ENCODE measurements around the gene BANK1. TPM values are rescaled to one million over a fixed set of nuclear protein-coding genes. Genes with fewer than 3 reads are reported as not detected.

BANK1 gene
- total RNA-seq, result 1 to 10 TPM in 1 of 3 donors, under 1 TPM in 2; 0.23 to 1.7 (median 0.24) TPM

DNA sequence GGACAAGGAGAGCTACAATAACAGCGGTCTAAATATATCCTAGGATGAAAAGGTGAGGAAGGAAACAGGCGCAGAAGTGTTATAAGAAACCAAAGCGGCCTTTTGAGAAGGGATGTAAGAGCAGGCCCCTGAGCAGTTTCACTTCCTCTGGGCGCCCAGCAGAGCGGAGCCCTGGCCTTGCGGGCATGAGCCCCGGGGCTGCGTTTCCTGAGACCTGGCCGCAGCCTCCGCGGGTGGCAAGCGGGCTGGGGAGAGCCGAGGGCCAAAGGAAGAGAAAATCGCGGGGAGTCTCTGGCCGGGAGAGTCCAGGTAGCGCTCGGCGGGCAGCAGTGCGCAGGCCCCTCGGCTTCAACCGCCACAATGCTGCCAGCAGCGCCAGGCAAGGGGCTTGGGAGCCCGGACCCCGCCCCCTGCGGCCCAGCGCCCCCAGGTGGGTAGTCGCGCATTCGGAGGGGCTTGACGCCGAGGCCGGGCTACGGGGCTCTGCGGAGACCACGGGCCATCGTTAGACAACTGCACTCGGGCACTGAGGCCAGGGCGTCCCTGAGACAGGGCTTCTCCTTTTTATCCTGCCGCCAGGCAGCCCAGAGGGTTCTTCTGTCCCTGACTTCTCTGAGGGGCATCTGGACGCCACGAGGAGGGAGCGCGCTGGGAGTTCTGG is at the start of gene BANK1:
TSS of gene BANK1 (plus strand) at position 210 of the 661 bp plus-strand sequence. CDS start at position 361, 151 bp downstream.
- Mint-ChIP-seq H3K4me3 (peak within 1 kb of the TSS; percentile 65), H3K36me3 (ENCODE audit: insufficient read depth) (no peaks in the 10 kb centered on the region), H3K9me3 (peaks cover 4% of the 10 kb centered on the region), H3K4me1 (ENCODE audit: low read depth) (peaks cover 7% of the 10 kb centered on the region), H3K27me3 (ENCODE audit: low read depth) (peaks cover 24% of the 10 kb centered on the region)
- ATAC-seq (peak; percentile 67 to 81), DNase-seq (peak; percentile 13)

- no peak for ATAC-seq
- no peaks in the 10 kb centered on the region for H3K9me3 Mint-ChIP-seq
- H3K27me3 Mint-ChIP-seq (ENCODE audit: low read depth), result peaks cover 2% of the 10 kb centered on the region
Observed at GRCh38 chr4:101753721-101754120, 36.8 kb upstream of the BANK1 start.

GRCh38 chr4:101756181-101756580 is 34.3 kb upstream of the BANK1 start:
- Mint-ChIP-seq H3K4me3 (no peak overlapping the region), H3K4me1 (ENCODE audit: low read depth) (peaks cover 2% of the 10 kb centered on the region), H3K9me3 (no peaks in the 10 kb centered on the region), H3K27me3 (ENCODE audit: low read depth) (peaks cover 2% of the 10 kb centered on the region), H3K36me3 (ENCODE audit: insufficient read depth) (no peaks in the 10 kb centered on the region)
- no peak for DNase-seq
- ATAC-seq, result no peak

More at GRCh38 chr4:101753721-101754120, 36.8 kb upstream of the BANK1 start:
- Mint-ChIP-seq H3K36me3 (ENCODE audit: insufficient read depth) (no peaks in the 10 kb centered on the region), H3K4me1 (ENCODE audit: low read depth) (peaks cover 2% of the 10 kb centered on the region), H3K4me3 (no peak overlapping the region)
- no peak for DNase-seq

- Mint-ChIP-seq H3K4me3 (no peak overlapping the region), H3K4me1 (ENCODE audit: low read depth) (no peaks in the 10 kb centered on the region), H3K36me3 (ENCODE audit: insufficient read depth) (no peaks in the 10 kb centered on the region), H3K9me3 (peaks cover 1% of the 10 kb centered on the region), H3K27me3 (ENCODE audit: low read depth) (no peaks in the 10 kb centered on the region)
- no peak for ATAC-seq
- no peak for DNase-seq
Observed at GRCh38 chr4:101761405-101761804, 29.1 kb upstream of the BANK1 start.

- no peak overlapping the region for H3K4me3 Mint-ChIP-seq
- DNase-seq, result no peak
- no peaks in the 10 kb centered on the region for H3K27me3 Mint-ChIP-seq (ENCODE audit: low read depth)
- no peak for ATAC-seq
- H3K36me3 Mint-ChIP-seq (ENCODE audit: insufficient read depth), result no peaks in the 10 kb centered on the region
- H3K9me3 Mint-ChIP-seq, result peaks cover 7% of the 10 kb centered on the region
- no peaks in the 10 kb centered on the region for H3K4me1 Mint-ChIP-seq (ENCODE audit: low read depth)
Observed at GRCh38 chr4:101762025-101762424, 28.5 kb upstream of the BANK1 start.

- DNase-seq (no peak), ATAC-seq (no peak)
- Mint-ChIP-seq H3K36me3 (ENCODE audit: insufficient read depth) (no peaks in the 10 kb centered on the region), H3K4me1 (ENCODE audit: low read depth) (no peaks in the 10 kb centered on the region), H3K27me3 (ENCODE audit: low read depth) (no peaks in the 10 kb centered on the region), H3K4me3 (no peak overlapping the region), H3K9me3 (peaks cover 10% of the 10 kb centered on the region)
Observed at GRCh38 chr4:101762534-101762933, 28.0 kb upstream of the BANK1 start.

- Mint-ChIP-seq H3K4me3 (no peak overlapping the region), H3K4me1 (ENCODE audit: low read depth) (no peaks in the 10 kb centered on the region), H3K36me3 (ENCODE audit: insufficient read depth) (no peaks in the 10 kb centered on the region), H3K27me3 (ENCODE audit: low read depth) (no peaks in the 10 kb centered on the region), H3K9me3 (peaks cover 10% of the 10 kb centered on the region)
- DNase-seq, result no peak
- ATAC-seq, result no peak
Observed at GRCh38 chr4:101763576-101763975, 27.0 kb upstream of the BANK1 start.

GRCh38 chr4:101774807-101775206 is 15.7 kb upstream of the BANK1 start:
- no peak for ATAC-seq
- no peak overlapping the region for H3K4me3 Mint-ChIP-seq
- DNase-seq, result no peak
- H3K27me3 Mint-ChIP-seq (ENCODE audit: low read depth), result peaks cover 8% of the 10 kb centered on the region
- no peaks in the 10 kb centered on the region for H3K4me1 Mint-ChIP-seq (ENCODE audit: low read depth)
- H3K36me3 Mint-ChIP-seq (ENCODE audit: insufficient read depth), result no peaks in the 10 kb centered on the region
- H3K9me3 Mint-ChIP-seq, result peaks cover 14% of the 10 kb centered on the region

GRCh38 chr4:101777431-101777830 is 13.1 kb upstream of the BANK1 start:
- H3K9me3 Mint-ChIP-seq, result peaks cover under 1% of the 10 kb centered on the region
- ATAC-seq, result no peak
- H3K27me3 Mint-ChIP-seq (ENCODE audit: low read depth), result peaks cover 2% of the 10 kb centered on the region
- H3K4me1 Mint-ChIP-seq (ENCODE audit: low read depth), result no peaks in the 10 kb centered on the region
- no peaks in the 10 kb centered on the region for H3K36me3 Mint-ChIP-seq (ENCODE audit: insufficient read depth)
- H3K4me3 Mint-ChIP-seq, result no peak overlapping the region
- no peak for DNase-seq

GRCh38 chr4:101780284-101780683 is 10.2 kb upstream of the BANK1 start:
- Mint-ChIP-seq H3K9me3 (no peaks in the 10 kb centered on the region), H3K4me1 (ENCODE audit: low read depth) (no peaks in the 10 kb centered on the region), H3K27me3 (ENCODE audit: low read depth) (peaks cover 5% of the 10 kb centered on the region), H3K4me3 (no peak overlapping the region), H3K36me3 (ENCODE audit: insufficient read depth) (no peaks in the 10 kb centered on the region)
- no peak for DNase-seq
- no peak for ATAC-seq

DNA sequence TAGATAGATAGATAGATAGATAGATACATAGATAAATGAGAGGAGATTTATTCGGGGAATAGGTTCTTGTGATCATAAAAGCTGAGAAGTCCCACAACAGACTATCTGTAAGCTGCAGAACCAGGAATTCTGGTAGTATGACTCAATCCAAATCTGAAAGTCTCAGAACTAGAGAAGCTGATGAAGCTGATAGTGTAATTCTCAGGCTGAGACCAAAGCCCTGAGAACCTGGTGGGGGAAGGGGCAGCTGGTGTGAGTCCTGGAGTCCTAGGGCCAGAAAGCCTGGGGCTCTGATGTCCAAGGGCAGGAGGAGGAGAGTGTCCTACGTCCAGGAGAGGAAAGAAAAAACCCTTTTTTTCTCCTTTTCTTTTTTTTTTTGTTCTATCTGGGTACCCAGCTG is 8.0 kb upstream of the BANK1 start:
- Mint-ChIP-seq H3K4me1 (ENCODE audit: low read depth) (no peaks in the 10 kb centered on the region), H3K36me3 (ENCODE audit: insufficient read depth) (no peaks in the 10 kb centered on the region), H3K9me3 (peaks cover 4% of the 10 kb centered on the region), H3K4me3 (no peak overlapping the region), H3K27me3 (ENCODE audit: low read depth) (peaks cover 10% of the 10 kb centered on the region)
- ATAC-seq (no peak), DNase-seq (no peak)

GRCh38 chr4:101784957-101785356 is 5.6 kb upstream of the BANK1 start:
- Mint-ChIP-seq H3K36me3 (ENCODE audit: insufficient read depth) (no peaks in the 10 kb centered on the region), H3K4me3 (no peak overlapping the region)

DNA sequence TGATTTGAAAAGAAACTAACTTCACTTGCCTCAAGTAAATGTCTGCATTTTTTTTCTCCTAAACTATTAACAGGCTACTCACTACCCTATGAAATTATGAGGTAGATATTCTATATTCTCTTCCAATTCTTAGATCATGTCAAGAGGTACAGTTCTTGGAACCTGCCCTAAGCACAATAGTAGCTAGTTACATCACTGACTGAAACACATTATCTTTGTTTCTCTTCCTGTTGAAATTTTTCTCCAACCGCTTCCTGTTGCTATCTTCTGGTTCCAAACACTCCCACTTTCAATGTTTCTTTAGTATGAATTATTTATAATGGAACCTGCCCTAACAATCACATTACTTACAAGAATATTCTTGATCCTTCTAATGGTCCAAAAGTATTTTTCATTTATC is 5.0 kb upstream of the BANK1 start:
- no peak for DNase-seq
- Mint-ChIP-seq H3K27me3 (ENCODE audit: low read depth) (peaks cover 13% of the 10 kb centered on the region), H3K36me3 (ENCODE audit: insufficient read depth) (no peaks in the 10 kb centered on the region), H3K4me1 (ENCODE audit: low read depth) (peaks cover 3% of the 10 kb centered on the region), H3K4me3 (no peak overlapping the region), H3K9me3 (peaks cover 4% of the 10 kb centered on the region)
- no peak for ATAC-seq

More at GRCh38 chr4:101784957-101785356, 5.6 kb upstream of the BANK1 start:
- Mint-ChIP-seq H3K27me3 (ENCODE audit: low read depth) (peaks cover 10% of the 10 kb centered on the region), H3K9me3 (peaks cover 4% of the 10 kb centered on the region), H3K4me1 (ENCODE audit: low read depth) (no peaks in the 10 kb centered on the region)
- no peak for ATAC-seq
- no peak for DNase-seq

DNA sequence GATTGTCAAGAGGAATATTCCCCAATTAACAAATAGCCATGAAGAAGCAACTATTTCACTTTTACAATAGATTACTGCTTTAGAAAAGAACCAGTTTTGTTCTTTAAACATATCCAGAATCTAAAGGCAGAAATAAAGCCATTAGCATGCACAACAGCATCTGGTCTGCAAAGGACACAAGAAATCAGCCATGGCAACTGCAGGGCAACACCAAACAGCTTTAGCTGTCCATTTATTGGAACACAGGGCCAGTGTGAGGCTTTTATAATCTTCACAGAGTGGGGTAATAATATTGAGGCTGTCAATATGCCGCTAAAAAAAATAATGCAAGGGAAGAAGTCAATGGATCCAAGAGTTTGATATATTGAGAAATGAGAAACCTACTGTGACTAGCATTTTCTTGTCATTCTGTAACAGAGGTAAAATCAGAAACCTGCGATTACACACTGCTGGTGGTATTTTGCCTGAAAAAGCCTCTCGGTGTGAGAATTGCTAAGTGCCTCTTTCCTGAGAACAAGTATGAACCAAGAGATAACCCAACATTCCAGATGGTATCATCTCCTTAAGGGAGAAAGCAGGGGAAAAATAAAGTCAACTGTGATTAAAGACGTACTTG is 2.7 kb upstream of the BANK1 start:
- ATAC-seq, result no peak
- DNase-seq, result no peak
- H3K4me1 Mint-ChIP-seq (ENCODE audit: low read depth), result peaks cover 7% of the 10 kb centered on the region
- no peak overlapping the region for H3K4me3 Mint-ChIP-seq
- peaks cover 4% of the 10 kb centered on the region for H3K9me3 Mint-ChIP-seq
- H3K27me3 Mint-ChIP-seq (ENCODE audit: low read depth), result peaks cover 24% of the 10 kb centered on the region
- H3K36me3 Mint-ChIP-seq (ENCODE audit: insufficient read depth), result no peaks in the 10 kb centered on the region

- no peak for ATAC-seq
- Mint-ChIP-seq H3K4me1 (ENCODE audit: low read depth) (peaks cover 7% of the 10 kb centered on the region), H3K36me3 (ENCODE audit: insufficient read depth) (no peaks in the 10 kb centered on the region), H3K9me3 (peaks cover 4% of the 10 kb centered on the region), H3K27me3 (ENCODE audit: low read depth) (peaks cover 21% of the 10 kb centered on the region), H3K4me3 (peak overlapping the region; percentile 57)
- no peak for DNase-seq
Observed at GRCh38 chr4:101791182-101791558, 640 bp downstream of the BANK1 start.

All from activated T-cell treated with anti-CD3 and anti-CD28 coated beads, Interleukin-2, amount 50 U/mL, for 4 hours (primary cell).